Stimulated activated CD8-positive, alpha-beta memory T cell treated with anti-CD3 and anti-CD28 coated beads, Interleukin-7, amount 100 ng/mL, for 4 hours (primary cell): Measurements from ENCODE around the gene GRAMD2B.
A peak's percentile ranks its signal among the peaks of the same experiment; 100 is the strongest.
"Not testable (repeated sequence)": the region's sequence is repeated elsewhere in the genome, so short reads cannot be mapped to it uniquely, and the experiment has no call there.

Source experiments
- DNase-seq, 2 donors: peaks; one replicate each; pipeline ENCODE4 v3.0.0-alpha.2; 2020; ENCODE audit warnings: low read depth in 2 of 2

The GRAMD2B gene

GRCh38 chr5:126422994-126423788 lies at the start of gene GRAMD2B:
Gene GRAMD2B, plus strand, starts transcription at chr5:126423409. Its CDS starts 198 bp downstream, at chr5:126423607.
- peak; percentile 52 to 53 for DNase-seq

- DNase-seq: no peak
Observed at GRCh38 chr5:126374109-126374416, 49.1 kb upstream of the GRAMD2B start.

GRCh38 chr5:126376443-126376842 lies 46.8 kb upstream of the GRAMD2B start:
- no peak for DNase-seq

GRCh38 chr5:126377424-126377823 lies 45.8 kb upstream of the GRAMD2B start:
- DNase-seq: no peak

GRCh38 chr5:126380316-126380715 lies 42.9 kb upstream of the GRAMD2B start:
- not testable (repeated sequence) for DNase-seq

GRCh38 chr5:126383246-126383645 lies 40.0 kb upstream of the GRAMD2B start:
- DNase-seq: no peak

GRCh38 chr5:126383776-126384175 lies 39.4 kb upstream of the GRAMD2B start:
- no peak for DNase-seq

- no peak for DNase-seq
Observed at GRCh38 chr5:126384985-126385384, 38.2 kb upstream of the GRAMD2B start.

- DNase-seq: no peak
Observed at GRCh38 chr5:126385524-126386502, 37.4 kb upstream of the GRAMD2B start.

GRCh38 chr5:126389179-126389578 lies 34.0 kb upstream of the GRAMD2B start:
- DNase-seq: no peak

- no peak for DNase-seq
Observed at GRCh38 chr5:126390051-126390450, 33.2 kb upstream of the GRAMD2B start.

- DNase-seq: no peak
Observed at GRCh38 chr5:126391386-126391785, 31.8 kb upstream of the GRAMD2B start.

GRCh38 chr5:126394211-126394788 lies 28.9 kb upstream of the GRAMD2B start:
- no peak for DNase-seq

GRCh38 chr5:126395198-126395597 lies 28.0 kb upstream of the GRAMD2B start:
- no peak for DNase-seq

GRCh38 chr5:126395605-126396004 lies 27.6 kb upstream of the GRAMD2B start:
- DNase-seq: no peak

GRCh38 chr5:126396721-126397120 lies 26.5 kb upstream of the GRAMD2B start:
- not testable (repeated sequence) for DNase-seq

GRCh38 chr5:126398791-126399190 lies 24.4 kb upstream of the GRAMD2B start:
- no peak for DNase-seq

GRCh38 chr5:126400621-126401251 lies 22.5 kb upstream of the GRAMD2B start:
- no peak for DNase-seq

GRCh38 chr5:126402621-126403555 lies 20.3 kb upstream of the GRAMD2B start:
- DNase-seq: no peak

- DNase-seq: no peak
Observed at GRCh38 chr5:126403876-126404275, 19.3 kb upstream of the GRAMD2B start.

GRCh38 chr5:126410623-126411022 lies 12.6 kb upstream of the GRAMD2B start:
- DNase-seq: no peak
